ENCODE results near the gene ITM2C.

Gene ITM2C, protein sequence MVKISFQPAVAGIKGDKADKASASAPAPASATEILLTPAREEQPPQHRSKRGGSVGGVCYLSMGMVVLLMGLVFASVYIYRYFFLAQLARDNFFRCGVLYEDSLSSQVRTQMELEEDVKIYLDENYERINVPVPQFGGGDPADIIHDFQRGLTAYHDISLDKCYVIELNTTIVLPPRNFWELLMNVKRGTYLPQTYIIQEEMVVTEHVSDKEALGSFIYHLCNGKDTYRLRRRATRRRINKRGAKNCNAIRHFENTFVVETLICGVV

DNA sequence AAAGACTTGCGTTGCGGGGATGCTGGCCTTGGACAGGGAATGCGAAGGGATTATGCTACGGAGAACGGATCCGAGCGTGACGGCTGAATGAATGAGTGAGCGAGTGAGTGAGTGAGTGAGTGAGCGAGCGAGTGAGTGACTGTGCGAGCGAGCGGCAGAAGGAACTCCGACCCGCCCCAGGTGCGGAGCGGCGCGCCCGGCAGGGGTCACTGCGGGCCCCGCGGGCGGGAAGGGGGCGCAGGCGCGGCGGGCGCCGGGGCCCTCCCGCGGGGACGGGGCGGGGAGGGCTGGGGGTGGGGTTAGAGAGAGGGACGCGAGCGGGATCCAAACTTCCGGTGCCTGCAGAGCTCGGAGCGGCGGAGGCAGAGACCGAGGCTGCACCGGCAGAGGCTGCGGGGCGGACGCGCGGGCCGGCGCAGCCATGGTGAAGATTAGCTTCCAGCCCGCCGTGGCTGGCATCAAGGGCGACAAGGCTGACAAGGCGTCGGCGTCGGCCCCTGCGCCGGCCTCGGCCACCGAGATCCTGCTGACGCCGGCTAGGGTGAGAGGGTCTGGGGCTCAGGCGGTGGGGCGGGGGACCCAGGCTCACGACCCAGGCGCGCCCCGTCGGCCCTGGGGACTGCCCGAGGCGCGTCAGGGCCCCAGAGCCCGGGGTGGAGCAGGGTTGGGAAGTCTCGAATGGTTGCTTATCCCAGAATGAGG is at the start of gene ITM2C:
ITM2C (plus strand) TSS at position 338 of the 702 bp plus-strand sequence; CDS start at position 422, 84 bp downstream.
- DNase-seq (ENCODE audit: low read depth in 2 of 2), result peak; percentile 61 to 67

DNA sequence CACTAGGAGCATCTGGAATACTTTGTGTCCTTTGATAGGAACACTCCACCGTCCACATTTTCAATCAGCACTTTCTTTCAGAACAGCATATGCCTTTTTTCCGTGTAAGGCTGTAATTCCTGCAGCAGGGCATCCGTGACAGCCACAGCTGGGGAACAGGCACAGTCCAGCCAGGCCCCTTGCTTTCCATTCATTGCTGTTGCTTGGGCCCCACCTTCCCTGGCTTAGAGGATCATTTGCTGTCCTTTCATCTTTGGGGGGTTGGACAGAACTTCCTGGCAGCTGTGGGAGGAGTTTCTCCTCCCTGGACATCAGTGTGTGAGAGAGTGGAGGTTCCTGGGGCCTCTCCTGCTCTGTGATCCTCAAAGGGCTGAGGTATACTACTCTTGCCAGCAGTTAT is 49.7 kb upstream of the ITM2C start:
- no peak for DNase-seq (ENCODE audit: low read depth in 2 of 2)

- DNase-seq (ENCODE audit: low read depth in 2 of 2), result no peak
Measured at GRCh38 chr2:230816735-230817134, 48.0 kb upstream of the ITM2C start.

GRCh38 chr2:230819433-230819832 is 45.3 kb upstream of the ITM2C start:
- no peak for DNase-seq (ENCODE audit: low read depth in 2 of 2)

- no peak for DNase-seq (ENCODE audit: low read depth in 2 of 2)
Measured at GRCh38 chr2:230821261-230821990, 43.3 kb upstream of the ITM2C start.

GRCh38 chr2:230821991-230822520 is 42.7 kb upstream of the ITM2C start:
- DNase-seq (ENCODE audit: low read depth in 2 of 2), result no peak

GRCh38 chr2:230823264-230823964 is 41.3 kb upstream of the ITM2C start:
- no peak for DNase-seq (ENCODE audit: low read depth in 2 of 2)

GRCh38 chr2:230824406-230824978 is 40.2 kb upstream of the ITM2C start:
- peak in 1 of 2 experiments; percentile 26 for DNase-seq (ENCODE audit: low read depth in 2 of 2)

DNA sequence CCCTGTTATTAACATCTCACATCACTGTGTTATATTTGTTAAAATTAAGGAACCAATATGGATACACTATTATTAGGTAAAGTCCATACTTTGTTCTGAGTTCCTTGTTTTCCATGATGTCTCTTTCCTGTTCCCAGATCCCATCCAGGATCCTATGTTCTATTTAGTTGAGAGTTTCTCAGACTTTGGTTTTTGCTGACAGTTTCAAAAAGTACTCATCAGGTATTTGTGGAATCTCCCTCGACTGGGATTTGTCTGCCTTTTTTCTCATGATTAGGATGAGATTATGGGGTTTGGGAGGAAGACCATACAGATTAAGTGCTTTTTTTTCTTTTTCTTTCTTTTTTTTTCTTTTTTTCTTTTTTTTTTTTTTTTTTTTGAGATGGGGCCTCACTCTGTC is 39.4 kb upstream of the ITM2C start:
- no peak for DNase-seq (ENCODE audit: low read depth in 2 of 2)

- no peak for DNase-seq (ENCODE audit: low read depth in 2 of 2)
Measured at GRCh38 chr2:230827774-230828271, 36.9 kb upstream of the ITM2C start.

- peak in 1 of 2 experiments; percentile 31 for DNase-seq (ENCODE audit: low read depth in 2 of 2)
Measured at GRCh38 chr2:230828272-230828961, 36.3 kb upstream of the ITM2C start.

DNA sequence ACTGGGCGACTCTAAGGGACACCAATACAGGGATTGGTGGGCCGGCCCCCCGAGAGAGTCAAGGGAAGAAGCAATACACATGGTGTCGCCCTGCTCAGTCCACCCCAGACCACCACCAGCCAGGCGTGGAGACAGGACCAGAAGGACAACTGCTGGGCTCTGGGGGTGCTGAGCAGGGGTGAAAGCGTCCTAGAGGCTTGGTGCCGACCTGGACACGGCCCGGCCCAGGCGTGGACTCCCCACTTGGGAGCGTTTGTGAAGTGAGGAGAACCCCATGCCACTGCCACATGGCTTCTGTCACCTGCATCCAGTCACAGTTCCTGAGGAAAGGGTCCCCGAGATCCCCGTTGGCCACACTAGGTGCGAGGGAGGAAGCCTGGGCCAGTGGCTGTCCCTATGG is 35.4 kb upstream of the ITM2C start:
- no peak for DNase-seq (ENCODE audit: low read depth in 2 of 2)

- DNase-seq (ENCODE audit: low read depth in 2 of 2), result no peak
Measured at GRCh38 chr2:230829959-230830358, 34.8 kb upstream of the ITM2C start.

DNA sequence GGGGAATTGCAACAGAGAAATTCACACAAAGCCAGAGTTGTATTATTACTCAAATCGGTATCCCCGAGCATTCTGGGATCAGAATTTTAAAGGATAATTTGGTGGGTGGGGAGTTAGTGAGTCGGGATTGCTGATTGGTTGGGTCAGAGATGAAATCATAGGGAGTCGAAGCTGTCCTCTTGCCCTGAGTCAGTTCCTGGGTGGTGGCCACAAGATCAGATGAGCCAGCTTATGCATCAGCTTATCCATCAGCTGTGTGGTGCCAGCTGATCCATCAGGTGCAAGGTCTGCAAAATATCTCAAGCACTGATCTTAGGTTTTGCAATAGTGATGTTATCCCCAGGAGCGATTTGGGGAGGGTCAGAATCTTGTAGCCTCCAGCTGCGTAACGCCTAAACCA is 34.3 kb upstream of the ITM2C start:
- no peak for DNase-seq (ENCODE audit: low read depth in 2 of 2)

GRCh38 chr2:230840301-230840700 is 24.4 kb upstream of the ITM2C start:
- DNase-seq (ENCODE audit: low read depth in 2 of 2), result no peak

GRCh38 chr2:230842473-230842872 is 22.3 kb upstream of the ITM2C start:
- DNase-seq (ENCODE audit: low read depth in 2 of 2), result no peak

DNA sequence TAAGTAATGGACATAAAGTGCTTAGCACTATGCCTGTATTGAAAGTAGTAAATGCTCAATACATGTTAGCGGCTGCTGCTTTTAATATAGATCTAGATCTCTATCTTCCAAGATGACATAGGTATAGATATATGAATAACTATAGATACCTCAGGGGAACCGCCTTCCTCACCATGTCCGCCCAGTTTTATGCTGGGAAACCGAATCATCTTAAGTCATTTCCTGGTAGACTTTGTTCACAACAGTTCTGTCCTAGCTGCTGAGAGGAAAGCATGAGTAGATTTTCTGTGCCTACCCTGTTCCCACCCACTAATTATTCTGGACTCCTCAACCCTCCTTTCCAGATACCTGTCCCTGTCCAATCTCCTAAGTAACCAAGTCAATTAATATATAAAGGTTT is 21.6 kb upstream of the ITM2C start:
- DNase-seq (ENCODE audit: low read depth in 2 of 2), result no peak

- DNase-seq (ENCODE audit: low read depth in 2 of 2), result no peak
Measured at GRCh38 chr2:230846360-230846759, 18.4 kb upstream of the ITM2C start.

DNA sequence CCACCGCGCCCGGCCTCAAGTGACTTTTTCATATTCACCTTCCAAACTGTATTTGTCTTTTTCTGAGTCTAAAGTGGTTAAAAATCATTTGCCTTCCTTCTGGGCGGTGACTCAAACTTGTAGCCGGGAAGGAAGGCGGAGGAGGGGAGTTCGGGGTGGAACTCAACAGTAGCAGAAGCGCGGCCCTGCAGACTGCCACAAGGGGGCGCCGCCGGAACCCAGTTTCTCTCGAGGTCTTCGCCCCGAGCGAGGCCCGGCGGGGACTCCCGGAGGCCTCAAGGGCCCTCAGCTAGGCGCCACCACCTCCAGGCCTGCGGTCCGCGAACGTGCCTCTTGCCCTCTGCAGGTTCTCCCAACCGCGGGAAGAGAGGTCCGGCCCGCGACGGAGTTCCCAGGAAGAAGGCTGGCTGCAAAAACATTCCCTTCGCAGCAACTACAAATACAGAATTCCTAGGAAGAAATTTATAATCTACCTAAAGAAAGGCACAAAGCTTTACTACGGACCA is 16.8 kb upstream of the ITM2C start:
- DNase-seq (ENCODE audit: low read depth in 2 of 2), result peak; percentile 79 to 95

DNA sequence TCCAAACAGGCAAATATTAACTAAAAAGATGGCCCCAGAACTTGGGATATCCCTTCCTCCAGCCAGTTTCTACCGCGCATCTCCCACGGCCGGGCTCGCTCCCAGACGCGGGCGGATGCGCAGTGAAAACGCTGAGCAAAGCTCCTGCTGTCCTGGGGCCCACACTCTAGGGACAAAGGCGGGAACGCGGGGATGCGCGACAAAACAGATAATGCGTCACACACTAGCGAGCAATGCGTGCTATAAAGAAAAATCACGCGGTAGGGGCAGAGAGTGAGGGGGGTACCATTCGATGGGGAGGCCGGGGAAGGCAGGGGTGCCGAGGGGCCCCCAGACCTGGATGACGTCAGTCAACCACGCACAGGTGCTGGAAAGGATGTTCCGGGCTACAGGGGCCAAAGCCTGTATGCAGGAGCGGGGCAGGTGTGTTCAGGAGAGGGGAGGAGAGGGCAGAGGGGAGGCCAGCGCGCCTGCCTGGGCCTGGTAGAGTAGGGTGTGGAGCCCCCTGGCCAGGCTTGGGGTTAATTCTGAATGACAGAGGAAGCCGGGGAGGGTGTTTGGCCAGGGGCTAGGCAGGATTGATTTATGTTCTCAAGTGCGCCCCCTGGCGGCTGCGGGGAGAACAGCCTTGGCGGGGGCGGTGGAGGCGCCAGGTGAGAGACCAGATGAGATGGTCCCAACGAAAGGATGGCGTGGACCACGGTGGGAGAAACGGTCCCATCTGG is 14.9 kb upstream of the ITM2C start:
- DNase-seq (ENCODE audit: low read depth in 2 of 2), result peak; percentile 39 to 66
